H9 (cell line): Measurements from ENCODE around the gene PID1. TPM values are rescaled to one million over a fixed set of nuclear protein-coding genes. Genes with fewer than 3 reads are reported as not detected.

ENCODE experiments used
- DNase-seq: peaks from one replicate; pipeline ENCODE4 v3.0.0-alpha.2; 2017
- H2AFZ ChIP-seq: one replicate; pipeline ENCODE4 v1.6.1; 2013; ENCODE audit warnings: mild to moderate bottlenecking, low read length, control low read depth, moderate library complexity
- H2AK5ac ChIP-seq: 2 replicates; pipeline ENCODE4 v1.6.1; 2013; ENCODE audit warnings: low read length, control low read depth, mixed read lengths; ENCODE audit not compliant: insufficient read length
- H2BK120ac ChIP-seq: one replicate; pipeline ENCODE4 v1.6.1; 2013; ENCODE audit warnings: low read depth, mild to moderate bottlenecking, low read length, control low read depth, inconsistent platforms; ENCODE audit not compliant: poor library complexity, severe bottlenecking
- H2BK12ac ChIP-seq: 2 replicates; pipeline ENCODE4 v1.6.1; 2013; ENCODE audit warnings: low read length, control low read depth, mixed read lengths, low read depth; ENCODE audit not compliant: insufficient read length
- H2BK15ac ChIP-seq: 2 replicates; pipeline ENCODE4 v1.6.1; 2013; ENCODE audit warnings: low read depth, low read length, control low read depth
- H2BK20ac ChIP-seq: one replicate; pipeline ENCODE4 v1.6.1; 2013; ENCODE audit warnings: low read depth, mild to moderate bottlenecking, low read length, control low read depth, inconsistent platforms; ENCODE audit not compliant: poor library complexity, severe bottlenecking
- H2BK5ac ChIP-seq: 2 replicates; pipeline ENCODE4 v1.6.1; 2013; ENCODE audit warnings: low read length, control low read depth, mixed read lengths; ENCODE audit not compliant: insufficient read length
- H3K14ac ChIP-seq: 2 replicates; pipeline ENCODE4 v1.6.1; 2013; ENCODE audit warnings: low read length, control low read depth; ENCODE audit not compliant: insufficient read depth
- H3K18ac ChIP-seq: 2 replicates; pipeline ENCODE4 v1.6.1; 2013; ENCODE audit warnings: low read depth, mild to moderate bottlenecking, mixed read lengths, low read length, control low read depth; ENCODE audit not compliant: insufficient read length
- H3K23ac ChIP-seq: 2 replicates; pipeline ENCODE4 v1.6.1; 2013; ENCODE audit warnings: low read length, control low read depth, mixed read lengths, low read depth; ENCODE audit not compliant: insufficient read length
- H3K23me2 ChIP-seq: 2 replicates; pipeline ENCODE4 v1.6.1; 2013; ENCODE audit warnings: low read depth, mild to moderate bottlenecking, mixed read lengths, low read length, control low read depth; ENCODE audit not compliant: insufficient read length, poor library complexity, severe bottlenecking
- H3K27ac ChIP-seq: 2 replicates; pipeline ENCODE4 v1.5.1; 2013; ENCODE audit warnings: low read length, control low read depth, mixed read lengths, low read depth; ENCODE audit not compliant: insufficient read length
- H3K27me3 ChIP-seq: 2 replicates; pipeline ENCODE4 v1.6.1; 2013; ENCODE audit warnings: low read length, control low read depth, inconsistent platforms; ENCODE audit not compliant: insufficient read depth
- H3K4ac ChIP-seq: 2 replicates; pipeline ENCODE4 v1.6.1; 2013; ENCODE audit warnings: low read depth, mild to moderate bottlenecking, control low read depth, inconsistent platforms, low read length, moderate library complexity
- H3K4me1 ChIP-seq: 2 replicates; pipeline ENCODE4 v1.6.1; 2013; ENCODE audit warnings: low read length, control low read depth, inconsistent platforms; ENCODE audit not compliant: insufficient read depth
- H3K4me2 ChIP-seq: 2 replicates; pipeline ENCODE4 v1.6.1; 2013; ENCODE audit warnings: low read length, control low read depth, mixed read lengths; ENCODE audit not compliant: insufficient read length, insufficient read depth
- H3K56ac ChIP-seq: 2 replicates; pipeline ENCODE4 v1.6.1; 2013; ENCODE audit warnings: low read depth, mild to moderate bottlenecking, mixed read lengths, low read length, control low read depth; ENCODE audit not compliant: insufficient read length
- H3K79me1 ChIP-seq: 2 replicates; pipeline ENCODE4 v1.6.1; 2013; ENCODE audit warnings: low read depth, mild to moderate bottlenecking, moderate library complexity, low read length, control low read depth, inconsistent platforms; ENCODE audit not compliant: insufficient read depth, poor library complexity, severe bottlenecking
- H3K79me2 ChIP-seq: 2 replicates; pipeline ENCODE4 v1.6.1; 2013; ENCODE audit warnings: low read length, control low read depth, inconsistent platforms; ENCODE audit not compliant: insufficient read depth
- H3K9ac ChIP-seq: 2 replicates; pipeline ENCODE4 v1.6.1; 2013; ENCODE audit warnings: low read length, control low read depth, mixed read lengths; ENCODE audit not compliant: insufficient read length; ENCODE audit errors: extremely low read depth
- H3K9me3 ChIP-seq: one replicate; pipeline ENCODE4 v1.6.1; 2013; ENCODE audit warnings: low read depth, low read length, inconsistent platforms; ENCODE audit not compliant: control insufficient read depth
- H3T11ph ChIP-seq: one replicate; pipeline ENCODE4 v1.6.1; 2013; ENCODE audit warnings: mild to moderate bottlenecking, low read length, control low read depth, inconsistent platforms
- H4K20me1 ChIP-seq: one replicate; pipeline ENCODE4 v1.6.1; 2013; ENCODE audit not compliant: control insufficient read depth, insufficient read length, insufficient read depth
- H4K5ac ChIP-seq: 2 replicates; pipeline ENCODE4 v1.6.1; 2013; ENCODE audit warnings: low read depth, mild to moderate bottlenecking, mixed read lengths, low read length, control low read depth; ENCODE audit not compliant: insufficient read length
- H4K8ac ChIP-seq: replicated peaks from 2 replicates; pipeline ENCODE4 v1.6.1; 2013; ENCODE audit warnings: low read length, control low read depth, mixed read lengths, low read depth; ENCODE audit not compliant: insufficient read length
- H4K91ac ChIP-seq: 2 replicates; pipeline ENCODE4 v1.6.1; 2013; ENCODE audit warnings: low read depth, mild to moderate bottlenecking, moderate library complexity, mixed read lengths, low read length, control low read depth; ENCODE audit not compliant: insufficient read length
- H3K27ac Mint-ChIP-seq, 3 experiments: 2 replicates in 2 of 3; 3 replicates in 1 of 3; pipeline ENCODE4 v1.8.0; 2020 to 2021; ENCODE audit warnings: mixed read lengths in 3 of 3, mild to moderate bottlenecking in 1 of 3, moderate library complexity in 1 of 3
- H3K27me3 Mint-ChIP-seq: 2 replicates; pipeline ENCODE4 v1.8.0; 2021; ENCODE audit warnings: low read depth, mild to moderate bottlenecking, moderate library complexity, mixed read lengths
- H3K36me3 Mint-ChIP-seq, 3 experiments: 2 replicates in 2 of 3; 3 replicates in 1 of 3; pipeline ENCODE4 v1.8.0; 2020 to 2021; ENCODE audit warnings: low read depth in 3 of 3, mixed read lengths in 3 of 3; ENCODE audit not compliant: insufficient read depth in 1 of 3
- H3K4me1 Mint-ChIP-seq, 2 experiments: 2 replicates each; pipeline ENCODE4 v1.8.0; 2020; ENCODE audit warnings: mixed read lengths in 2 of 2
- H3K4me3 Mint-ChIP-seq, 2 experiments: 2 replicates in 1 of 2; 3 replicates in 1 of 2; pipeline ENCODE4 v1.8.0; 2020 to 2021; ENCODE audit warnings: mild to moderate bottlenecking in 2 of 2, mixed read lengths in 2 of 2, moderate library complexity in 1 of 2
- H3K9me3 Mint-ChIP-seq, 2 experiments: 2 replicates in 1 of 2; 3 replicates in 1 of 2; pipeline ENCODE4 v1.8.0; 2020; ENCODE audit warnings: mild to moderate bottlenecking in 2 of 2, mixed read lengths in 2 of 2, moderate library complexity in 1 of 2
- CTCF ChIP-seq: fragments of 200-600 bp; sonication (generic); conservative IDR thresholded peaks from 3 replicates; pipeline ENCODE4 v1.8.0; 2021; ENCODE audit warnings: antibody characterized with exemption, mild to moderate bottlenecking
- WGBS: extraction: QIAGEN DNeasy Blood & Tissue Kit; methylation state at CpG from one replicate; pipeline ENCODE4 v1.1.7; 2013; ENCODE audit warnings: missing lambda C conversion rate, low lambda C conversion rate, mixed read lengths; ENCODE audit not compliant: insufficient read length; ENCODE audit errors: extremely low coverage; 5-methylcytosine and 5-hydroxymethylcytosine counted together
- total RNA-seq: library from RNA; stranded (reverse); gene quantifications from 2 replicates; pipeline ENCODE4 v1.2.1, GENCODE V29; 2021

Gene PID1
- total RNA-seq, 1 experiment from 2014 or later, result 1.4 TPM

GRCh38 chr2:229084447-229084846, 186.6 kb downstream of the PID1 start:
- no peaks in the 10 kb centered on the region for H3K23me2 ChIP-seq
- no peak overlapping the region for H2BK120ac ChIP-seq
- TF ChIP-seq CTCF, result no peak
- no peak for DNase-seq
- H2AK5ac ChIP-seq, result no peak overlapping the region
- no peak overlapping the region for H3T11ph ChIP-seq
- no peak overlapping the region for H2AFZ ChIP-seq
- H3K4me3 Mint-ChIP-seq, result no peak overlapping the region
- H3K9me3 Mint-ChIP-seq, result no peaks in the 10 kb centered on the region
- no peak overlapping the region for H2BK20ac ChIP-seq
- H4K91ac ChIP-seq, result no peak overlapping the region
- no peaks in the 10 kb centered on the region for H3K79me1 ChIP-seq
- no peaks in the 10 kb centered on the region for H3K27me3 Mint-ChIP-seq
- H2BK15ac ChIP-seq, result no peak overlapping the region
- no peak overlapping the region for H3K27ac Mint-ChIP-seq
- H3K27me3 ChIP-seq, result no peaks in the 10 kb centered on the region
- H4K5ac ChIP-seq, result no peak overlapping the region
- H4K20me1 ChIP-seq, result no peaks in the 10 kb centered on the region
- no peak overlapping the region for H3K18ac ChIP-seq
- no peak overlapping the region for H3K4me2 ChIP-seq
- no peaks in the 10 kb centered on the region for H3K36me3 Mint-ChIP-seq
- no peak overlapping the region for H3K4ac ChIP-seq
- H3K9ac ChIP-seq, result no peak overlapping the region
- no peaks in the 10 kb centered on the region for H3K9me3 ChIP-seq
- no peaks in the 10 kb centered on the region for H3K79me2 ChIP-seq
- H3K27ac ChIP-seq, result no peak overlapping the region
- no peak overlapping the region for H3K56ac ChIP-seq
- H3K14ac ChIP-seq, result no peak overlapping the region
- no peaks in the 10 kb centered on the region; a peak in 1 of 4 replicates for H3K4me1 Mint-ChIP-seq
- H2BK12ac ChIP-seq, result no peak overlapping the region
- no peak overlapping the region for H2BK5ac ChIP-seq
- WGBS, result no CpG with 5 or more reads among the region's 5 CpGs
- H3K4me1 ChIP-seq, result no peaks in the 10 kb centered on the region
- no peak overlapping the region for H3K23ac ChIP-seq
- no peak overlapping the region for H4K8ac ChIP-seq
